ENCODE measurements around the gene SPEG. TPM values are rescaled to one million over a fixed set of nuclear protein-coding genes. Genes with fewer than 3 reads are reported as not detected.

SPEG gene
- total RNA-seq, 1 experiment from 2014 or later, result 55.3 TPM

DNA sequence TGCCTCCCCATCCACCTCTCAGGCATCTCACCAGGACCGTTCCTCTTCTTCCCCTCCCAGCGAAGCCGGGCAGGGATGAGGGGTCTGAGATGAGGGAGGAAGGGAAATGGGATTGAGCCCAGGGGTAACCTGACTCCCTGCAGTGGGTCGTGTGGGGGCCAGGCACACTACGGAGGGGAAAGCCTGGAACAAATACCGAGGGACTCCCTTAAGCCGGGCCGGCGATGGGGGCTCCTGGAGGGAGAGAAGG is 250 bp upstream of the SPEG start:
- ATAC-seq (peak; percentile 26), DNase-seq (ENCODE audit: low spot score) (no peak)
- TF ChIP-seq, protein P1, sequence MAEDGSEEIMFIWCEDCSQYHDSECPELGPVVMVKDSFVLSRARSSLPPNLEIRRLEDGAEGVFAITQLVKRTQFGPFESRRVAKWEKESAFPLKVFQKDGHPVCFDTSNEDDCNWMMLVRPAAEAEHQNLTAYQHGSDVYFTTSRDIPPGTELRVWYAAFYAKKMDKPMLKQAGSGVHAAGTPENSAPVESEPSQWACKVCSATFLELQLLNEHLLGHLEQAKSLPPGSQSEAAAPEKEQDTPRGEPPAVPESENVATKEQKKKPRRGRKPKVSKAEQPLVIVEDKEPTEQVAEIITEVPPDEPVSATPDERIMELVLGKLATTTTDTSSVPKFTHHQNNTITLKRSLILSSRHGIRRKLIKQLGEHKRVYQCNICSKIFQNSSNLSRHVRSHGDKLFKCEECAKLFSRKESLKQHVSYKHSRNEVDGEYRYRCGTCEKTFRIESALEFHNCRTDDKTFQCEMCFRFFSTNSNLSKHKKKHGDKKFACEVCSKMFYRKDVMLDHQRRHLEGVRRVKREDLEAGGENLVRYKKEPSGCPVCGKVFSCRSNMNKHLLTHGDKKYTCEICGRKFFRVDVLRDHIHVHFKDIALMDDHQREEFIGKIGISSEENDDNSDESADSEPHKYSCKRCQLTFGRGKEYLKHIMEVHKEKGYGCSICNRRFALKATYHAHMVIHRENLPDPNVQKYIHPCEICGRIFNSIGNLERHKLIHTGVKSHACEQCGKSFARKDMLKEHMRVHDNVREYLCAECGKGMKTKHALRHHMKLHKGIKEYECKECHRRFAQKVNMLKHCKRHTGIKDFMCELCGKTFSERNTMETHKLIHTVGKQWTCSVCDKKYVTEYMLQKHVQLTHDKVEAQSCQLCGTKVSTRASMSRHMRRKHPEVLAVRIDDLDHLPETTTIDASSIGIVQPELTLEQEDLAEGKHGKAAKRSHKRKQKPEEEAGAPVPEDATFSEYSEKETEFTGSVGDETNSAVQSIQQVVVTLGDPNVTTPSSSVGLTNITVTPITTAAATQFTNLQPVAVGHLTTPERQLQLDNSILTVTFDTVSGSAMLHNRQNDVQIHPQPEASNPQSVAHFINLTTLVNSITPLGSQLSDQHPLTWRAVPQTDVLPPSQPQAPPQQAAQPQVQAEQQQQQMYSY (CRISPR knock-in tag; IDR thresholded peaks at IDR 0.05), result peak; percentile 65; the same call in 1 of the 2 replicates
- TF ChIP-seq, protein P2, sequence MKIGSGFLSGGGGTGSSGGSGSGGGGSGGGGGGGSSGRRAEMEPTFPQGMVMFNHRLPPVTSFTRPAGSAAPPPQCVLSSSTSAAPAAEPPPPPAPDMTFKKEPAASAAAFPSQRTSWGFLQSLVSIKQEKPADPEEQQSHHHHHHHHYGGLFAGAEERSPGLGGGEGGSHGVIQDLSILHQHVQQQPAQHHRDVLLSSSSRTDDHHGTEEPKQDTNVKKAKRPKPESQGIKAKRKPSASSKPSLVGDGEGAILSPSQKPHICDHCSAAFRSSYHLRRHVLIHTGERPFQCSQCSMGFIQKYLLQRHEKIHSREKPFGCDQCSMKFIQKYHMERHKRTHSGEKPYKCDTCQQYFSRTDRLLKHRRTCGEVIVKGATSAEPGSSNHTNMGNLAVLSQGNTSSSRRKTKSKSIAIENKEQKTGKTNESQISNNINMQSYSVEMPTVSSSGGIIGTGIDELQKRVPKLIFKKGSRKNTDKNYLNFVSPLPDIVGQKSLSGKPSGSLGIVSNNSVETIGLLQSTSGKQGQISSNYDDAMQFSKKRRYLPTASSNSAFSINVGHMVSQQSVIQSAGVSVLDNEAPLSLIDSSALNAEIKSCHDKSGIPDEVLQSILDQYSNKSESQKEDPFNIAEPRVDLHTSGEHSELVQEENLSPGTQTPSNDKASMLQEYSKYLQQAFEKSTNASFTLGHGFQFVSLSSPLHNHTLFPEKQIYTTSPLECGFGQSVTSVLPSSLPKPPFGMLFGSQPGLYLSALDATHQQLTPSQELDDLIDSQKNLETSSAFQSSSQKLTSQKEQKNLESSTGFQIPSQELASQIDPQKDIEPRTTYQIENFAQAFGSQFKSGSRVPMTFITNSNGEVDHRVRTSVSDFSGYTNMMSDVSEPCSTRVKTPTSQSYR (CRISPR knock-in tag; IDR thresholded peaks at IDR 0.05), result no peak
- TF ChIP-seq JAZF1 (CRISPR knock-in tag; IDR thresholded peaks at IDR 0.05), result no peak
- no peak for TF ChIP-seq GTF2I (CRISPR knock-in tag; conservative IDR thresholded peaks at IDR 0.05)
- ChIA-PET CTCF (interaction anchor here (0.6 to 6.7 kb wide), 36 partner anchors 8 to 223 kb away, joined by 3 to 119 read pairs (median 9); partner anchors contain the start of genes CHPF, DES, DNAJB2 and DNPEP), POLR2A (interaction anchor here (0.7 to 1.4 kb wide), 3 partner anchors 14 to 46 kb away, joined by 4 to 5 read pairs (median 4); partner anchors contain the start of gene DNPEP)
- Mint-ChIP-seq H3K36me3 (no peaks in the 10 kb centered on the region), H3K9me3 (no peaks in the 10 kb centered on the region), H3K27me3 (ENCODE audit: low read depth) (peaks cover 15% of the 10 kb centered on the region), H3K4me1 (peaks cover 8% of the 10 kb centered on the region), H3K4me3 (peak overlapping the region; percentile 71), H3K27ac (0 out of 2 replicates have a peak overlapping the region, but pooled peaks have one; percentile 33)

DNA sequence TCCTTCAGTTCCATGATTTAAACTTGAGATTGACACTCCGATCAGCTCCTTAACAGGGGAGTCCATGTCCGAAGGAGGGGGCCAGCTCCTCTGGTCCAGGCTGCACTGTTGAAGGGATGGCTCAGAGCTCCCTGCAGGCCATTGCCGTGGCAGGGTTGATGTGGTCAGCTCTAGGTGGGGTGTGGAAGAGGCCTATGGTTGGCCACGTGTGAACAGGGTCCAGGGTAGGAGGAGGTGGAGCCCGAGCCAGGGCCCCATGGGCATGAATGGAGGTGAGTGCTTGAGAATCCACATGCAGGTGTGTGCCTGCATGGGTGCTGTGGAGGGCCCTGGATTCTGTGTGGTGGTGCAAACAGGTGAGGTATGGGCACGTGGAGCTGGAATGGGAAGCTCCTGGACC is 1.1 kb downstream of the SPEG start:
- no peaks in the 10 kb centered on the region for H3K9me3 Mint-ChIP-seq
- DNase-seq (ENCODE audit: low spot score), result no peak
- no peak overlapping the region for H3K27ac Mint-ChIP-seq
- peaks cover 9% of the 10 kb centered on the region for H3K4me1 Mint-ChIP-seq
- H3K27me3 Mint-ChIP-seq (ENCODE audit: low read depth), result peaks cover 22% of the 10 kb centered on the region
- H3K36me3 Mint-ChIP-seq, result no peaks in the 10 kb centered on the region
- peak overlapping the region; percentile 37 for H3K4me3 Mint-ChIP-seq
- ChIA-PET POLR2A (no interaction called here), CTCF (interaction anchor here (0.7 to 6.7 kb wide), 16 partner anchors 11 to 94 kb away, joined by 3 to 119 read pairs (median 20); partner anchors contain the start of genes DES, DNPEP and GMPPA)
- ATAC-seq, result no peak
- TF ChIP-seq GRHL2 (CRISPR knock-in tag; IDR thresholded peaks at IDR 0.05; ENCODE audit: insufficient replicate concordance, severe bottlenecking) (no peak), CBFB (CRISPR knock-in tag; IDR thresholded peaks at IDR 0.05; ENCODE audit: low read depth) (no peak), ZNF317 (CRISPR knock-in tag; IDR thresholded peaks at IDR 0.05; ENCODE audit: borderline replicate concordance, low read depth) (no peak)
- TF ChIP-seq, protein P3, sequence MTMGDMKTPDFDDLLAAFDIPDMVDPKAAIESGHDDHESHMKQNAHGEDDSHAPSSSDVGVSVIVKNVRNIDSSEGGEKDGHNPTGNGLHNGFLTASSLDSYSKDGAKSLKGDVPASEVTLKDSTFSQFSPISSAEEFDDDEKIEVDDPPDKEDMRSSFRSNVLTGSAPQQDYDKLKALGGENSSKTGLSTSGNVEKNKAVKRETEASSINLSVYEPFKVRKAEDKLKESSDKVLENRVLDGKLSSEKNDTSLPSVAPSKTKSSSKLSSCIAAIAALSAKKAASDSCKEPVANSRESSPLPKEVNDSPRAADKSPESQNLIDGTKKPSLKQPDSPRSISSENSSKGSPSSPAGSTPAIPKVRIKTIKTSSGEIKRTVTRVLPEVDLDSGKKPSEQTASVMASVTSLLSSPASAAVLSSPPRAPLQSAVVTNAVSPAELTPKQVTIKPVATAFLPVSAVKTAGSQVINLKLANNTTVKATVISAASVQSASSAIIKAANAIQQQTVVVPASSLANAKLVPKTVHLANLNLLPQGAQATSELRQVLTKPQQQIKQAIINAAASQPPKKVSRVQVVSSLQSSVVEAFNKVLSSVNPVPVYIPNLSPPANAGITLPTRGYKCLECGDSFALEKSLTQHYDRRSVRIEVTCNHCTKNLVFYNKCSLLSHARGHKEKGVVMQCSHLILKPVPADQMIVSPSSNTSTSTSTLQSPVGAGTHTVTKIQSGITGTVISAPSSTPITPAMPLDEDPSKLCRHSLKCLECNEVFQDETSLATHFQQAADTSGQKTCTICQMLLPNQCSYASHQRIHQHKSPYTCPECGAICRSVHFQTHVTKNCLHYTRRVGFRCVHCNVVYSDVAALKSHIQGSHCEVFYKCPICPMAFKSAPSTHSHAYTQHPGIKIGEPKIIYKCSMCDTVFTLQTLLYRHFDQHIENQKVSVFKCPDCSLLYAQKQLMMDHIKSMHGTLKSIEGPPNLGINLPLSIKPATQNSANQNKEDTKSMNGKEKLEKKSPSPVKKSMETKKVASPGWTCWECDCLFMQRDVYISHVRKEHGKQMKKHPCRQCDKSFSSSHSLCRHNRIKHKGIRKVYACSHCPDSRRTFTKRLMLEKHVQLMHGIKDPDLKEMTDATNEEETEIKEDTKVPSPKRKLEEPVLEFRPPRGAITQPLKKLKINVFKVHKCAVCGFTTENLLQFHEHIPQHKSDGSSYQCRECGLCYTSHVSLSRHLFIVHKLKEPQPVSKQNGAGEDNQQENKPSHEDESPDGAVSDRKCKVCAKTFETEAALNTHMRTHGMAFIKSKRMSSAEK (CRISPR knock-in tag; IDR thresholded peaks at IDR 0.05; ENCODE audit: borderline replicate concordance), result no peak

DNA sequence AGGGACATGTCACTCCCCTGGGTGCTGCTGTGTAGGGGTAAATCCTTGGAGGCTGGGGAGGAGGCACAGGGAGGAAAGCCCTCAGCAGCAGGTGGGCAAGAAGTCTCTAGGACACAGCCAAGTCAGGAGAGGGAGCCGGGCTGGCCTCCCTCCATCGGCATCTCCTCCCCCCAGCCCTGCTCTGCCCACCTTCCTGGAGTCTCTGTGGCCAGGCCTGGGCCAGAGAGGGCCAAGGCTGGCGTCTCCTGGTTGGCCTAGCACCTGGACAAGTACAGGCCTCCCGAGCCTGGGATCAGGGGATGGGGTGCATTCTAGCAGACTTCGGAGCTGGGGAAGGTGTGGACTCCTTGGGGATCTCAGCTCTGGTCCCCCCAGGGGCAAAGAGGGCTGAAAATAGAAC is 1.8 kb downstream of the SPEG start:
- Mint-ChIP-seq H3K36me3 (no peaks in the 10 kb centered on the region), H3K27me3 (ENCODE audit: low read depth) (peaks cover 30% of the 10 kb centered on the region), H3K9me3 (no peaks in the 10 kb centered on the region), H3K27ac (no peak overlapping the region), H3K4me1 (peaks cover 16% of the 10 kb centered on the region), H3K4me3 (no peak overlapping the region)
- DNase-seq (ENCODE audit: low spot score) (no peak), ATAC-seq (no peak)
- ChIA-PET POLR2A (no interaction called here), CTCF (interaction anchor here (1.1 to 6.7 kb wide), 12 partner anchors 10 to 93 kb away, joined by 3 to 119 read pairs (median 22); partner anchors contain the start of genes DES, DNPEP and GMPPA)
- TF ChIP-seq ETV6 (CRISPR knock-in tag; IDR thresholded peaks at IDR 0.05) (no peak), KAT7 (CRISPR knock-in tag; IDR thresholded peaks at IDR 0.05; ENCODE audit: borderline replicate concordance) (no peak), HMGA2 (CRISPR knock-in tag; IDR thresholded peaks at IDR 0.05) (no peak), ZNF416 (CRISPR knock-in tag; IDR thresholded peaks at IDR 0.05) (no peak)
- TF ChIP-seq, protein P4, sequence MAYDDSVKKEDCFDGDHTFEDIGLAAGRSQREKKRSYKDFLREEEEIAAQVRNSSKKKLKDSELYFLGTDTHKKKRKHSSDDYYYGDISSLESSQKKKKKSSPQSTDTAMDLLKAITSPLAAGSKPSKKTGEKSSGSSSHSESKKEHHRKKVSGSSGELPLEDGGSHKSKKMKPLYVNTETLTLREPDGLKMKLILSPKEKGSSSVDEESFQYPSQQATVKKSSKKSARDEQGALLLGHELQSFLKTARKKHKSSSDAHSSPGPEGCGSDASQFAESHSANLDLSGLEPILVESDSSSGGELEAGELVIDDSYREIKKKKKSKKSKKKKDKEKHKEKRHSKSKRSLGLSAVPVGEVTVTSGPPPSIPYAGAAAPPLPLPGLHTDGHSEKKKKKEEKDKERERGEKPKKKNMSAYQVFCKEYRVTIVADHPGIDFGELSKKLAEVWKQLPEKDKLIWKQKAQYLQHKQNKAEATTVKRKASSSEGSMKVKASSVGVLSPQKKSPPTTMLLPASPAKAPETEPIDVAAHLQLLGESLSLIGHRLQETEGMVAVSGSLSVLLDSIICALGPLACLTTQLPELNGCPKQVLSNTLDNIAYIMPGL (CRISPR knock-in tag; IDR thresholded peaks at IDR 0.05), result no peak
- TF ChIP-seq, protein P5, sequence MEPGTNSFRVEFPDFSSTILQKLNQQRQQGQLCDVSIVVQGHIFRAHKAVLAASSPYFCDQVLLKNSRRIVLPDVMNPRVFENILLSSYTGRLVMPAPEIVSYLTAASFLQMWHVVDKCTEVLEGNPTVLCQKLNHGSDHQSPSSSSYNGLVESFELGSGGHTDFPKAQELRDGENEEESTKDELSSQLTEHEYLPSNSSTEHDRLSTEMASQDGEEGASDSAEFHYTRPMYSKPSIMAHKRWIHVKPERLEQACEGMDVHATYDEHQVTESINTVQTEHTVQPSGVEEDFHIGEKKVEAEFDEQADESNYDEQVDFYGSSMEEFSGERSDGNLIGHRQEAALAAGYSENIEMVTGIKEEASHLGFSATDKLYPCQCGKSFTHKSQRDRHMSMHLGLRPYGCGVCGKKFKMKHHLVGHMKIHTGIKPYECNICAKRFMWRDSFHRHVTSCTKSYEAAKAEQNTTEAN (CRISPR knock-in tag; IDR thresholded peaks at IDR 0.05), result no peak
- TF ChIP-seq, protein P6, sequence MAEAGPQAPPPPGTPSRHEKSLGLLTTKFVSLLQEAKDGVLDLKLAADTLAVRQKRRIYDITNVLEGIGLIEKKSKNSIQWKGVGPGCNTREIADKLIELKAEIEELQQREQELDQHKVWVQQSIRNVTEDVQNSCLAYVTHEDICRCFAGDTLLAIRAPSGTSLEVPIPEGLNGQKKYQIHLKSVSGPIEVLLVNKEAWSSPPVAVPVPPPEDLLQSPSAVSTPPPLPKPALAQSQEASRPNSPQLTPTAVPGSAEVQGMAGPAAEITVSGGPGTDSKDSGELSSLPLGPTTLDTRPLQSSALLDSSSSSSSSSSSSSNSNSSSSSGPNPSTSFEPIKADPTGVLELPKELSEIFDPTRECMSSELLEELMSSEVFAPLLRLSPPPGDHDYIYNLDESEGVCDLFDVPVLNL (CRISPR knock-in tag; IDR thresholded peaks at IDR 0.05; ENCODE audit: borderline replicate concordance, low read depth), result no peak
